Measurements from ENCODE around the gene RSPO1.

- TF ChIP-seq CTCF (conservative IDR thresholded peaks at IDR 0.05; ENCODE audit: low read depth, low read length) (no peak), EZH2phosphoT487 (IDR thresholded peaks at IDR 0.05; ENCODE audit: borderline replicate concordance, low read length) (no peak)
Observed at GRCh38 chr1:37562984-37563383, 71.7 kb downstream of the RSPO1 start.

Data from PC-3 (cell line).